Measurements from ENCODE around the gene SCRN2. TPM values are rescaled to one million over a fixed set of nuclear protein-coding genes. Genes with fewer than 3 reads are reported as not detected.

Gene SCRN2
- total RNA-seq, 1 donor from 2014 or later, result 14.9 TPM

DNA sequence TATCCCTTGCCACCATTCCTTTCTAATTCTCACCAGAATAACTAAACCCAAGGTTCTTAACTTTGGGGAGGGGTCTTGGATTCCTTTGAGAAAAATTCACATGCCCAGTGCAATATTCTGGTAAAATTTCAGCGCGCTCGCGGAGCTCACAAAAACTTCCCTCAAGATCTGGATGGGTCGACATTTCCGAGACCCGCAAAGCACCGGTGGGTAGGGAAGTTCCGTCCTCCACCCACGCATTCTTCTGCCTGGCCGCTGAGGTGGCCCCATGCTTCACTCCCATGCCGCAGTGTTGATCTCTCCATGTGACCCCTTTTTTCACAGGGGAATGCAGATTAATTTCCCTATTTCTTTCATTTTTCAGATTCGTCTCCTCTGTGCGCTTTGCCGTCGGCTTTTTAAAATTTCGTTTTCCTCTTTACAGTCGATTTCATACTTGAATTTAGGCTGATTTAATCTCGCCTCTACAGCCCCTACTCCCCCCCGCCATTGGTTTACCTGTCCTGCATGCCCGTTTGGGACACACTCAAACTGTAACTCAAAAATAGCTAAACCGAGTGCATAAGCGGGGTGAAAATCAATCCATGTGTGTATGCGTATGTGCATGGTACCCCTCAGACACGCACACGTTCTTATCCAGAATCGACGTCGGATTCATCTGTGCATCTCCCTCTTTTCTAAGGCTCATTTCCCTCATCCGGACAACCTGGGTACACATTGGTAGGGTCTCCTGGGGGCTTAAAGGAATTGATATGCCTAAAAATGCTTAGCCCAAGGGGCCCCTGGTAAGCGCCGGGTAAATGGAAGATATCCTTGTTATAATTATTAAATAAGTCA is 11.3 kb upstream of the SCRN2 start:
- Mint-ChIP-seq H3K27ac (ENCODE audit: unreplicated experiment) (no peak overlapping the region), H3K36me3 (ENCODE audit: low read depth) (no peaks in the 10 kb centered on the region)
- TF ChIP-seq CTCF (IDR thresholded peaks at IDR 0.05), result no peak

GRCh38 chr17:47851764-47852112 is 10.7 kb upstream of the SCRN2 start:
- Mint-ChIP-seq H3K4me3 (ENCODE audit: unreplicated experiment) (no peak overlapping the region), H3K27ac (ENCODE audit: unreplicated experiment) (no peak overlapping the region), H3K27me3 (ENCODE audit: low read depth) (peaks cover 55% of the 10 kb centered on the region), H3K4me1 (ENCODE audit: low read depth) (peaks cover 21% of the 10 kb centered on the region), H3K36me3 (ENCODE audit: low read depth) (no peaks in the 10 kb centered on the region), H3K9me3 (ENCODE audit: low read depth) (no peaks in the 10 kb centered on the region)
- TF ChIP-seq CTCF (IDR thresholded peaks at IDR 0.05), result no peak
- peak; percentile 49 for DNase-seq (ENCODE audit: low spot score)

More for the DNA sequence above, 11.3 kb upstream of the SCRN2 start:
- peak; percentile 46 for DNase-seq (ENCODE audit: low spot score)
- Mint-ChIP-seq H3K4me3 (ENCODE audit: unreplicated experiment) (no peak overlapping the region), H3K9me3 (ENCODE audit: low read depth) (no peaks in the 10 kb centered on the region), H3K27me3 (ENCODE audit: low read depth) (peaks cover 51% of the 10 kb centered on the region), H3K4me1 (ENCODE audit: low read depth) (peaks cover 15% of the 10 kb centered on the region)

- Mint-ChIP-seq H3K4me3 (ENCODE audit: unreplicated experiment) (peak within 1 kb of the TSS; percentile 16), H3K4me1 (ENCODE audit: low read depth) (peaks cover 21% of the 10 kb centered on the region), H3K27ac (ENCODE audit: unreplicated experiment) (peak within 1 kb of the TSS; percentile 57), H3K9me3 (ENCODE audit: low read depth) (no peaks in the 10 kb centered on the region), H3K27me3 (ENCODE audit: low read depth) (peaks cover 61% of the 10 kb centered on the region), H3K36me3 (ENCODE audit: low read depth) (no peaks in the 10 kb centered on the region)
- peak; percentile 92 for DNase-seq (ENCODE audit: low spot score)
- peak; percentile 63 for TF ChIP-seq CTCF (IDR thresholded peaks at IDR 0.05)
Measured at GRCh38 chr17:47850692-47851573, 9.9 kb upstream of the SCRN2 start, which contains the start of gene SP6. SP6 (minus strand) TSS chr17:47851163; CDS start chr17:47848429, 2,734 bp downstream.

- Mint-ChIP-seq H3K4me3 (ENCODE audit: unreplicated experiment) (no peak overlapping the region), H3K27me3 (ENCODE audit: low read depth) (peaks cover 62% of the 10 kb centered on the region), H3K9me3 (ENCODE audit: low read depth) (no peaks in the 10 kb centered on the region), H3K36me3 (ENCODE audit: low read depth) (no peaks in the 10 kb centered on the region), H3K27ac (ENCODE audit: unreplicated experiment) (no peak overlapping the region), H3K4me1 (ENCODE audit: low read depth) (peaks cover 21% of the 10 kb centered on the region)
- no peak for TF ChIP-seq CTCF (IDR thresholded peaks at IDR 0.05)
- DNase-seq (ENCODE audit: low spot score), result no peak
Measured at GRCh38 chr17:47850373-47850691, 9.3 kb upstream of the SCRN2 start.

GRCh38 chr17:47848198-47848513 is 7.1 kb upstream of the SCRN2 start:
- Mint-ChIP-seq H3K9me3 (ENCODE audit: low read depth) (no peaks in the 10 kb centered on the region), H3K36me3 (ENCODE audit: low read depth) (no peaks in the 10 kb centered on the region), H3K4me1 (ENCODE audit: low read depth) (peaks cover 22% of the 10 kb centered on the region), H3K27me3 (ENCODE audit: low read depth) (peaks cover 44% of the 10 kb centered on the region), H3K4me3 (ENCODE audit: unreplicated experiment) (no peak overlapping the region), H3K27ac (ENCODE audit: unreplicated experiment) (no peak overlapping the region)
- no peak for DNase-seq (ENCODE audit: low spot score)
- TF ChIP-seq CTCF (IDR thresholded peaks at IDR 0.05), result no peak

Measured in chondrocyte (in vitro differentiated cells).